GM12874 (cell line): ENCODE results near the gene LBH.

Experiments
- TF ChIP-seq, protein P1 (sequence below): IDR thresholded peaks from 2 replicates; pipeline ENCODE4 v1.5.1; 2011; ENCODE audit warnings: low read depth, mild to moderate bottlenecking, control low read depth, low read length, moderate library complexity; ENCODE audit not compliant: insufficient read depth

The LBH gene

DNA sequence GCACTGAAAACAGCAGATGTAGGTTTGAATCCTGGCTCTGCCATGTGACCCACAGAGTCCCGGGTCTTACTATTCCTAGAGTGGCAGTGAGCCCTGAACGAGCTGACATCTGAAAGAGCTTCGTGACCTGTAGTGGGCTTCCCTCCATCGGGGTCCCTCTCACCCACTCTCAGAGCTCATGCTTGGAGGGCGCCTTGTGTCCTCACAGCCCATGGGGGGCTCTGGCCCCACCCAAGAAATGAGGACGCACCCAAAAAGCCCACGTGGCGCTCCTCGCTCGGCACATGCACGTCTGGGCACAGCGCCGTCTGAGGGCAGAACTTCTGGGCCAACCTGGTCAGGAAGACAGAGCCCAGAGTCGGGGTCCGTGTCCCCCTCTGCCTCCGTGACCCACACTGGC lies 23.7 kb downstream of the LBH start:
- TF ChIP-seq, protein P1, sequence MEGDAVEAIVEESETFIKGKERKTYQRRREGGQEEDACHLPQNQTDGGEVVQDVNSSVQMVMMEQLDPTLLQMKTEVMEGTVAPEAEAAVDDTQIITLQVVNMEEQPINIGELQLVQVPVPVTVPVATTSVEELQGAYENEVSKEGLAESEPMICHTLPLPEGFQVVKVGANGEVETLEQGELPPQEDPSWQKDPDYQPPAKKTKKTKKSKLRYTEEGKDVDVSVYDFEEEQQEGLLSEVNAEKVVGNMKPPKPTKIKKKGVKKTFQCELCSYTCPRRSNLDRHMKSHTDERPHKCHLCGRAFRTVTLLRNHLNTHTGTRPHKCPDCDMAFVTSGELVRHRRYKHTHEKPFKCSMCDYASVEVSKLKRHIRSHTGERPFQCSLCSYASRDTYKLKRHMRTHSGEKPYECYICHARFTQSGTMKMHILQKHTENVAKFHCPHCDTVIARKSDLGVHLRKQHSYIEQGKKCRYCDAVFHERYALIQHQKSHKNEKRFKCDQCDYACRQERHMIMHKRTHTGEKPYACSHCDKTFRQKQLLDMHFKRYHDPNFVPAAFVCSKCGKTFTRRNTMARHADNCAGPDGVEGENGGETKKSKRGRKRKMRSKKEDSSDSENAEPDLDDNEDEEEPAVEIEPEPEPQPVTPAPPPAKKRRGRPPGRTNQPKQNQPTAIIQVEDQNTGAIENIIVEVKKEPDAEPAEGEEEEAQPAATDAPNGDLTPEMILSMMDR: no peak

DNA sequence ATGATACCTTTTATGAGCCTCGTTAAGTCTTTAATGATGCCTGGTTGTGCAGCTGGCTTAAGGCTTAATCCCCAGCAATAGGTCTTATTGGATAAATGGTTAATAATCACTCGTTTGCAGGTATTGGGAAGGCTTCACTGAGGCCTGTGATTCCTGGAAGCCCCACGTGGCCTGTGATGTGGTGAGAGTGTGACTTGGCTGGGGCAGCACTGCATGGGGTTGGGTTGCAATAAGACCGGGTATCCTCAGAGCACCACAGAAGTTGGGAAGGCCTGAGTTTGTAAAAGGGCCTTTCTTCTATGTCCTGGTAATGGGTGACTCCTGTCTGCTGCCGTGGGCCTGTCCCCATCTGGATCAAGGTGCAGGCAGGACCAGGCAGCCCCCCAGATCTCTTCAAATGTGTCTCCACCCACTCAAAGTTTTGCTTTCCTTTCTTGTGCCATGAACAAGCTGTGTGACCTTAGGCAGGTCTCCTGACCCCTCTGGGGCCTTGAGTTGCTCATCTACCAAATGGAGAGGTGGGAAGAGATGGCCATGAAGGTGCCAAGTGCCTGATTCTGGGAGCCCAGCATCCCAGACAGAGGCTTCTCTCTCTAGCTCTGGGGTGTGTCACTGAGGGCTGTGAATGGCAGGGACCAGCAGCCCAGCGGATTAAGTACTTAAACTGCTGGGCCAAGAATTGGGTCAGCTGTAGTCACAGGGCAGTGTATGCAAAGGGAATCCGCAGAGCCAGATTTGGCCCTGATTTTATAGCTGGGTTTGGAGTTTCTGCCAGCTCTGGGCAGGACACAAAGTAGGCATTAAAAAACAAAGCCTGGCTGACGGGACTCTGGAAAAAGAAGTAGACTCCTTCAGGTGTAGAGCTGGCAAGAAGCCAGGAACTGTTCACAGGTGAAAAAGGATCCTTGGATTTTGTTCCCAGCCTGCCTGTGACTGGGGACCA lies 24.4 kb downstream of the LBH start:
- TF ChIP-seq, protein P1: no peak

DNA sequence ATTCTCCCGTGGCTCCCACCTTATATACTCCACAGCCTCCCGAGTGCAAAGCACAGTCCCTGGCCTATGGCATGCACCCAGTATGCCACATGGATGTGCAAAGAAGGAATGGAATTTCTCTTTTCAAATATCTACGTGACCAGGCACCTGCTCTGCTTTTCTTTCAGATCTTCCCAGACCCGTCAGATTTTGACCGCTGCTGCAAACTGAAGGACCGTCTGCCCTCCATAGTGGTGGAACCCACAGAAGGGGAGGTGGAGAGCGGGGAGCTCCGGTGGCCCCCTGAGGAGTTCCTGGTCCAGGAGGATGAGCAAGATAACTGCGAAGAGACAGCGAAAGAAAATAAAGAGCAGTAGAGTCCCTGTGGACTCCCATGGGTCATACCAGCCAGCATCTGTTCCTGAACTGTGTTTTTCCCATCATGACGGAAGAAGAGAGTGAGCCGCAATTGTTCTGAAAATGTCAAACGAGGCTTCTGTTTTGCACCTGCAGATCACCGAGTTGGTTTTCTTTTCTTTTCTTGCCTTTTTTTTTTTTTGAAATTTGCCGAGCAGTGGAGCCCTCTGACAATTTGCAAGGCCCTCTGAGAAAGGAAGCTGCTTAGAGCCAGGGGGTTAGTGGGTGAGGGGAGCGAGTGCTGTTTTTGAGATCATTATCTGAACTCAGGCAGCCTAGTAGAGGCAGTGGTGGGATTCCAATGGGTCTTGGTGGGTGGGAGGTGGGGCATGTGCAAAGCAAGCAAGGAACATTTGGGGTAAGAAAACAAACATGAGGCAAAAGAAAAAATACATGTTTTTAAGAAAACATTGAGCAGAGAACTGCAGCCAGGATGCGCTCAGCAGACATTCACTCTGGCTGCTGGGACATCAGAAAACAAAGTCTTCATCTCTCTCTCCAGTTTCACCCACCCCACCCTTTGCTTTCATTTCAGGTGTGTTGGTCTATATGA lies 26.2 kb downstream of the LBH start:
- TF ChIP-seq, protein P1: no peak

DNA sequence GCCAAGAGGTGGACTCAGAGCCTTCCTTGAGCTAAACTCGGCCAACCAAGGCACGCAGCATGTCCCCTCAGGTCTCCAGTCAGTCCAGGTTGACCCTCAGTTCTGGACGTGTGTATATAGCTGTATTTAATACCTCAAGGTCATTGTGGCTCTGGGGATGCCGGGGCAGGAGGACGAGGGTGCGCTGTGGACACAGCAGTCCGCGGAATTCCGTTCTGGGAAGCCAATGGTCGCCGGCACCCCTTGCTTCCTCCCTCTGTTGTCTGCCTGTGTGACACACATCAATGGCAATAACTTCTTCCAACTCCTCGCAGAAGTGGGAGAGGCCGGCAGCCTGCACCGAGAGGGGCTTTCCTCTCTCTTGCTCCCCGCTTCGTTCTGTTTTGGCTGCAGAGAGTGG lies 27.7 kb downstream of the LBH start:
- TF ChIP-seq, protein P1: no peak

DNA sequence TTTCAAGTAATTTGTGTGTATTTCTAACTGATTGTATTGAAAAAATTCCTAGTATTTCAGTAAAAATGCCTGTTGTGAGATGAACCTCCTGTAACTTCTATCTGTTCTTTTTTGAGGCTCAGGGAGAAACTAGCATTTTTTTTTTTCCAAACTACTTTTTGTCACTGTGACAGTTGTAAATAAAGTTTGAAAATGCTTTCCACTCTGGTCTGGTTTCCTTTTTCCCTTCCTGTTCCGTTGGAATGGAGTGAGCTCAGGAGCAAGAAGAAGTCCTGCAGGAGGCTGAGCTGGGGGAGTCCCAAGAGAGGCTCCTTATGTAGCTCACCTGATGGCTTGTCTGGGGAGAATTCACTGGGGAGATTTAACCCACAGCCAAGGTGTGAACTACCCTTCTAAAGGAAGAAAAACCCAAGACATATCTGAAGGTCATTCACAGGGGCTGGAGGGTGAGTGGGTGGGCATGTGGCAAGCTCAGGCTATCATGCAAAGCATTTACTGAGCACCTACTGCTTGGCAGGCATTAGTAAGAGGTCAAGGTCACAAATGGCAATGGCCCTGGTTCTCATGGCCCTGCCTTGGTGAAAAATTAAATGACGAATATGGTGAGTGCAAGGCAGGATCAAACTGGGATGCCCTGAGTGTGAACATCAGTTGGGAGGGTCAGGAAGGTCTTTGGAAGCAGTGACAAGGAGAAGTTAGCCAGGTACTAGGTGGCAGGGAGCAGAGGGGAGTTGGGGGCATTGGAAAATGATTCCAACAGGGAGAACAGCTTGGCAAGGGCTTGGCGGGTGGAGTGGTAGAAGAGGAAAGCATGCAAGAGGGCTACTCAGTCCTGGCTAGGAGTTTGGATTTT lies 28.7 kb downstream of the LBH start:
- TF ChIP-seq, protein P1: no peak

DNA sequence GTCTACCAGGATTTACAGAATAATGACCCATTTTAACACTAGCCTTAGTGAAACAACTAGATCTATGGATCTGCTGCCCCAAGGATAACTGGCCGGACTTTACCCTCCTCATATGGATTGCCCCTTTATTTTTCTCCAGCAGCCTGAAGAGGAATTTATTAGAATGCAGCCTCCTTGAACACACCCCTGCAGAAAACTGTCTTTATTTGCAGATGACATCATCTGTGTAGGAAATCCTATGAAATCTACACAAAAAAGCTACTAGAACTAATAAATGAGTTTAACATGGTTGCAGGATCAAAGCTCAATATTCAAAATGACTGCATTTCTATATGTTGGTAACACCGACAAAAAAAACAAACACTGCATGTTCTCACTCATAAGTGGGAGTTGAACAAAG lies 29.6 kb downstream of the LBH start:
- TF ChIP-seq, protein P1: no peak

DNA sequence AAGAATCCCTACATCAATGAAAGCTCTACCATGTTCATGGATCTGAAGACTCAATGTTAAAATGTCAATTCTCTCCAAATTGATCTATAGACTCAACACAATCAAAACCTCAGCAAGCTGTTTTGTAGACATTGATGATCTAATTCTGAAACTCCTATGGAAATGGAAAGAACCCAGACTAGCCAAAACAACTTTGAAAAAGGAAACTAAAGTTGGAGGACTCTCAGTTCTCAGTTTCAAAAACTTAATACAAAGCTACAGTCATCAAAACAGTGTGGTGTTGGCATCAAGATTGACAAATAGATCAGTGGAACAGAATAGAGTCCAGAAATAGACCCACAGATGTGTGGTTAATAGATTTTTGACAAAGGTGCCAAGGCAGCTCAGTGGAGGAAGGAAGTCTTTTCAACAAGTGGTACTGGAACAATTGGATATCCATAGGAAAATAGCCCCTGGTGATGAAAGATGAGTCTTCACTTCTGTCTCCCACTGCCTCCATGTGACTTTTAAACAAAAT lies 30.4 kb downstream of the LBH start:
- TF ChIP-seq, protein P1: no peak
